ENCODE data around the gene CLK3. TPM values are rescaled to one million over a fixed set of nuclear protein-coding genes. Genes with fewer than 3 reads are reported as not detected.

CLK3 gene
- total RNA-seq, 4 donors from 2014 or later: 96.7 to 230 (median 117) TPM

GRCh38 chr15:74603789-74604705, 11.6 kb upstream of the CLK3 start:
- no peak for DNase-seq (ENCODE audit: low spot score in 2 of 2)
- H3K4me3 ChIP-seq (ENCODE audit: low read depth, poor library complexity, severe bottlenecking): no peak overlapping the region
- WGBS, 2 donors: 91 to 94% methylated on average over 6 of the region's 11 CpGs
- intact Hi-C loops (cut with DNase I; ENCODE audit: low total_unique reads): no loop called here
- TF ChIP-seq CTCF (IDR thresholded peaks at IDR 0.05): no peak
- TF ChIP-seq POLR2A (IDR thresholded peaks at IDR 0.05): no peak

GRCh38 chr15:74604983-74605794, 10.4 kb upstream of the CLK3 start:
- no peak for DNase-seq (ENCODE audit: low spot score in 2 of 2)
- TF ChIP-seq CTCF (IDR thresholded peaks at IDR 0.05): no peak
- TF ChIP-seq POLR2A (IDR thresholded peaks at IDR 0.05): no peak
- H3K4me3 ChIP-seq (ENCODE audit: low read depth, poor library complexity, severe bottlenecking): no peak overlapping the region
- intact Hi-C loops (cut with DNase I; ENCODE audit: low total_unique reads): no loop called here
- 82 to 84% methylated on average over 11 to 12 of the region's 12 CpGs for WGBS, 2 donors

- 68 to 94% methylated on average over 1 of the region's 1 CpG for WGBS, 2 donors
Measured at GRCh38 chr15:74605795-74606150, 9.9 kb upstream of the CLK3 start.

GRCh38 chr15:74608786-74609185, 6.8 kb upstream of the CLK3 start:
- no peak overlapping the region for H3K4me3 ChIP-seq (ENCODE audit: low read depth, poor library complexity, severe bottlenecking)
- WGBS, 2 donors: 70% methylated on average over 3 of the region's 3 CpGs
- TF ChIP-seq CTCF (IDR thresholded peaks at IDR 0.05) (no peak), POLR2A (IDR thresholded peaks at IDR 0.05) (no peak)
- intact Hi-C loops (cut with DNase I; ENCODE audit: low total_unique reads): no loop called here
- no peak for DNase-seq (ENCODE audit: low spot score in 2 of 2)

More at GRCh38 chr15:74605795-74606150, 9.9 kb upstream of the CLK3 start:
- TF ChIP-seq CTCF (IDR thresholded peaks at IDR 0.05): no peak
- no peak for TF ChIP-seq POLR2A (IDR thresholded peaks at IDR 0.05)
- H3K4me3 ChIP-seq (ENCODE audit: low read depth, poor library complexity, severe bottlenecking): no peak overlapping the region
- intact Hi-C loops (cut with DNase I; ENCODE audit: low total_unique reads): no loop called here
- no peak for DNase-seq (ENCODE audit: low spot score in 2 of 2)

- intact Hi-C loops (cut with DNase I; ENCODE audit: low total_unique reads): no loop called here
- no peak for DNase-seq (ENCODE audit: low spot score in 2 of 2)
- H3K4me3 ChIP-seq (ENCODE audit: low read depth, poor library complexity, severe bottlenecking): no peak overlapping the region
- WGBS, 2 donors: 87 to 95% methylated on average over 3 of the region's 3 CpGs
- TF ChIP-seq CTCF (IDR thresholded peaks at IDR 0.05): no peak
Measured at GRCh38 chr15:74609938-74610301, 5.7 kb upstream of the CLK3 start.
